ENCODE data around the gene ZNF787.
"Not testable (repeated sequence)": the region's sequence is repeated elsewhere in the genome, so short reads cannot be mapped to it uniquely, and the experiment has no call there.

The ZNF787 gene

DNA sequence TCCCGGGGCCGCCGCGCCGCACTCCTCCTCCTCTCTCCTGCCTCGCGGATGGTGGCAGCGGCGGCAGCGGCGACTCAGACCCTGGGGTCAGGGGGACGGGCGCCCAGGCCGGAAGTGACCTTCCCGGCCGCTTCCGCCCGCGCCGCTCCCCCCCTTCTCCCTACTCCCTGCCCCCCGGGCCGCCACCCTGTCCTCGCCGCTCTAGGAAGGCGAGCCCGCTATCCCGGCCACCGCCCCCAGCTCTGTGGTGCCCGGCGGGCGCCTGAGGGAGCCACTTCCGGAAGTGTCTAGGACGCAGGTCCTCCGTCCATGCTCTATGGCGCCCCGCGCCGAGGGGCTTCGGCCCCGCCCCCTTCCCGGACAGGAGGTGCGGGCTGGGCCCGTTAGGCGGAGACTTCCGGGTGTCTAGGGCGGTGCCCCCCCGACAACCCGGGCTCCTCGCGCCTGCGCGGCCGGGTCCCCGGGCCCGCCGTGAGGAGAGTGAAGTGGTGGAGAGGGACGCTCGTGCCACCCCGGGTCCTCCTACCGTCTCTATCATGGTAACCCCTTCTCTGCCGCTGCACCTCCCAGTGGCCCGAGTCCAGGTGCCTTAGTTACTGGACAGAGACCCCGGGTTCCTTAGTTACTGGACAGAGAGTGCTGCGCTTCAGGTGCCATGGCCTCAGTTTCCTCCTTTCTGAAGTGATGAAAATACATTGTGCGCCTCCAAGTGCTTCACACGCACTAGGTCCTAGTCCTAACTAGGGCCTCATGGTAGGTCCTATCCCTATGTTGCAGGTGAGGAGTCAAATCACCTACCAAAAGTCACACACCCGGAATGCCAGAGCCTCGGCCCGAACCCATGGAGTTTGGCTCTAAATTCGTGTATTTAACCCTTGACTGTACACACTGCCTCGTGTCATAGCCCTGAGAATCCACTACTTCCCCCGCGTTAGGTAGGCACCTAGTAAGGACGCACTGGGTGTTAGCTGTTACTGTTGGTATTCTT lies at the start of gene ZNF787:
Gene ZNF787 (minus strand): TSS at position 116 of the 988 bp plus-strand sequence. CDS start 18,078 bp downstream, outside the sequence.
- DNase-seq: peak; percentile 98

DNA sequence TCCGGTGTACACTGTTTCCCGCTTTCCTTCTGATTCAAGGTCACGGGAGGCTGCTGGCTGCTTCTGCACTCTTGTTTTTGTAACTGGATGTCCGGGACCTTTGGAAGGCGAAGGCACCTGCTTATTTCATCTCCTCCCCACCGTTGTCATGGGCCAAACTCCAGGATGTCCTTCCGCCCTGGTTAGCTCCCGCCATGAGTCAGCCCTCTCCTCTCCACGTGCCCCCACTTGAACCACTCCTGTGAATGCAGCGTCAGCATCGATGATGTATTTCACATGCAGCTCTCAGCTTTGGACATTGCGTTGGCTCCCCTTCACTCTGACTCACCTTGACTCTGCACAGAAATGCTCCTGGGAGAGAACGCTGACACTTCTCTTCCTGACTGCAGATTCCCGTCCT lies 49.2 kb upstream of the ZNF787 start:
- DNase-seq: no peak

DNA sequence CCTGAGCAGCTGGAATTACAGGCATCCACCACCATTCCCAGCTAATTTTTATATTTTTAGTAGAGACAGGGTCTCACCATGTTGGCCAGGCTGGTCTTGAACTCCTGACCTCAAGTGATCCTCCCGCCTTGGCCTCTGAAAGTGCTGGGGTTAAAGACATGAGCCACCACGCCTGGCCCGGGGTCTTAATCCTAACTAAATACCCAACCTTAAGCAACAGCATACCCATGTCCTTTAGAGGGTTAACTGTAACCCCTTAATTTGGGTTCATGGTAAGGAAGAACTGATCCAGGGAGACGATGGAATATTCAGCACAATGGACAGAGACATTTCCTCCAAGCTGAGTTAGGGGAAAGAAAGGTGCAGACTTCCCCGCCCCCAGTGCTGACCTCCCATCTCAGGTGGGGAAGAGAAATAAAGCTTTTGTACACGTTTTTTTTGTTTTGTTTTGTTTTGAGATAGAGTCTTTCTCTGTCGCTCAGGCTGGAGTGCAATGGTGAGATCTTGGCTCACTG lies 46.0 kb upstream of the ZNF787 start:
- no peak for DNase-seq

DNA sequence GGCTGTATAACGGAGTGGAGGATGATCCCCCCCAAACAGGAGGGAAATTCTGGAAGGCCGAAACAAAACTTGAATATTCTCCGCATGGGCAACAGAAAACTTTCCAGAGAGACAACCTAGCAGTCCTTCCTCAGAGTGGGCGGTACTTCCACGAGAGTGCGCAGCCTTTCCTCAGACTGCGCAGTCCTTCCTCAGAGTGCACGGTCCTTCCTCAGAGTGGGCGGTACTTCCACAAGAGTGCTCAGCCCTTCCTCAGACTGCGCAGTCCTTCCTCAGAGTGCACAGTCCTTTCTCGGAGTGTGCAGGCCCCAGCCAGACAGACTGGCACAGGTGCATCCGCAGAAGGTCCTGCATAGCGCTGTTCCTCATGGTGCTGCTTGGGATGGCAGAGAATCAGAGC lies 42.0 kb upstream of the ZNF787 start:
- DNase-seq: no peak

DNA sequence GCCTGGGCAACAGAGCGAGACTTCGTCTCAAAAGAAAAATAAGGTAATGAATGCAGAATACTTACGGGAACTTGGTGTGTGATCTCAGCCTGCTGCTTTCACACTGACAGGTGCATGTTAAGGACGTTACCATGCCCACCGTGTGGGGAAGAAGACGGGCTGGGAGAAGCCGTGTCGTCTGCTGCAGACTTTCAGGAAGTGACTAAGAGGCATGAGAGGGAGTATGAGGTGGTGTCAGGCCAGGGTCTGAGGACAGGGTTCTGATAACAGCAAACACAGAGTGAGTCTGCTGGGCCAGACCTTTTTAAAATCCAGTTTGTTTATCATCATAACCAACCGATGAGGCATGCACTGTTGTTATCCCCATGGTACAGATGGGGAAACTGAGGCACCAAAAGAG lies 41.2 kb upstream of the ZNF787 start:
- peak; percentile 44 for DNase-seq

DNA sequence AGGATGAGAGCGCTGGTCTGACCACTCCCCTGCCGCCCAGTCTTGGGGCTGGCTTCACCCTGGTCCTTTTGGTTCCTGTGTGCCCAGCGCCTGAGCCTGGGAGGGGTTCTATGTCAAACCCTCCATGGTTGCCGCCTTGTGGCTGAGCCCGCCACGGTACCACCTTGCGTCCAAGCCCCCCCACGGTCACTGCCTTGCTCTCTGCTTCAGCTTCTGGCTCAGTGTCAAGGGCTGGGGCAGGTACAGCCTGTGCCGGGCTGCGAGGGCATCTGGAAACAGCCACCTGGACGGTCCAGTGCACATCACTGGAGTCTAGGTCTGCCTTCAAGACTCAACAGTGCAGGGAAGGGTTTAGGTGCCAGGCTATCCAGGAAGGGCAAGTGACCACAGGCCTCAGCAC lies 40.4 kb upstream of the ZNF787 start:
- DNase-seq: no peak

DNA sequence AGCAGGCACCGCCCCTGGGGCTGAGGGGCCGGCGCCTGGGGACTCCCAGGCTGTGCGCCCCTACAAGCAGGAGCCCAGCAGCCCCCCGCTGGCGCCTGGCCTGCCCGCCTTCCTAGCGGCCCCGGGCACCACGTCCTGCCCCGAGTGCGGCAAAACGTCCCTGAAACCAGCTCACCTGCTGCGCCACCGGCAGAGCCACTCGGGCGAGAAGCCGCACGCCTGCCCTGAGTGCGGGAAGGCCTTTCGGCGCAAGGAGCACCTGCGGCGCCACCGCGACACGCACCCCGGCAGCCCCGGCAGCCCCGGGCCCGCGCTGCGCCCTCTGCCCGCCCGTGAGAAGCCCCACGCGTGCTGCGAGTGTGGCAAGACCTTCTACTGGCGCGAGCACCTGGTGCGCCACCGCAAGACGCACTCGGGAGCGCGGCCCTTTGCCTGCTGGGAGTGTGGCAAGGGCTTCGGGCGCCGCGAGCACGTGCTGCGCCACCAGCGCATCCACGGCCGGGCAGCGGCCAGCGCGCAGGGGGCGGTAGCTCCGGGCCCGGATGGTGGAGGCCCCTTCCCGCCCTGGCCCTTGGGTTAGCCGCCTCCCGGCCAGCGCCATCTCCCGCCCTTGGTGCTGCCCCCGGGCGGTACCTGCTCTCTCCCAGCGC lies 38.7 kb upstream of the ZNF787 start:
- no peak for DNase-seq

DNA sequence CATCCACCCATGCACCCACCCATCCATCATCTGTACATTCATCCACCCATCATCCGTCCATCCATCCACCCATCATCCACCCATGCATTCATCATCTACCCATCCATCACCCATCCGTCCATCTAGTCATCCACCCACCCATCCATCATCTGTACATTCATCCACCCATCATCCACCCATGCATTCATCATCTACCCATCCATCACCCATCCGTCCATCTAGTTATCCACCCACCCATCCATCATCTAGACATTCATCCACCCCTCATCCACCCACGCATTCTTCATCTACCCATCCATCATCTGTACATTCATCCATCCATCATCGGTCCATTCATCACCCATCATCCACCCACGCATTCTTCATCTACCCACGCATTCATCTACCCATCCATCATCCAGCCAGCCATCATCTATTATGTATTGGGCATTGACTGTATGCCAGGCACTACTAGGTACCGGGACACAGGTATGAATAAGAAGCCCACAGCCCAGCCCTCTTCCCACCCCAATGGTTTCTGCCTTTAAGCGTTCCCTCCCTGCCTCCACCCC lies 38.0 kb upstream of the ZNF787 start:
- no peak for DNase-seq

DNA sequence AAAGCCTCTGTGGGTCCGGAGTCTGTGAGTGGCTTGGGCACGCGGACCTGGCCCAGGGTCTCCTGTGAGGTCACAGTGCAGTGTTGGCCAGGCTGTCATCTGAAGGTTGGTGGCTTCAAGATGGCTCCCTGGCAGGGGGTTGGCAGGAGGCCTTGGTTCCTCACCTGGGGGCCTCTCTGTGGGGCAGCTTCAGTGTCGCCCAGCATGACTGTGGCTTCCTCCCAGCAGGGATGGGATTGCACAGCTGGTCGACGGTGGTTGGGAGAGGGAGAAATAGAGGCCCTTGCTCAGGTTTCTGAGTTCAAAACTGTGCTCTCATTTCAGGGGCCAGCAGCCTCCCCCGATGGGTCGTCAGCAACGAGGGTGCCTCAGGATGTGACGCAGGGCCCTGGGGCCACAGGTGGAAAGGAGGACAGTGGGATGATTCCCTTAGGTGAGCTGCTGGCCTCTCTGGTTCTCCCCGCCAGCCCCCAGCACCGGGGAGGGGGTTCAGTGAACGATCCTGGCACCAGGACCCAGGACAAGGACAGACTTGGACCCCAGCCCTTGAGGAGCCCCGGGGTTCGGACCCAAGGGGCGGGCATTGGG lies 37.2 kb upstream of the ZNF787 start:
- no peak for DNase-seq

DNA sequence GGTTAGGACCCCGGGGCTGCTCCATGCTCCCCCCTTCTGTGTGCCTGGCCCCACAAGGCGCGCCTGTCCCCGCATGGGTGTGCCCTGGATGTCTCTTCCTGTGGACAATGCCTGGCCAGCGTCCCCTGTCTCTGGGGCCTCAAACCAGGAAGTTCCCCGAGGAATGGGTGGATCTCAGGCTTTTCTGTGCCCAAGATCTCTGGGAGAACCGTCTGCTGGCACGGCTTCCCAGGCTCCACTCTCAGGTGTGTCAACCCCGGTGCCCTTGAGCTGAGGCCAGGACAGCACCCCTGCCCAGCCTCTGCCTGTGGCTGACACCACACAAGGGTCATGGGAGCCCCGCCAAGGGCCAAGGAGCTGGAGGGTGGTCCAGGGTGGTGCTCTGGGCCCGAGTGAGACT lies 35.7 kb upstream of the ZNF787 start:
- no peak for DNase-seq

DNA sequence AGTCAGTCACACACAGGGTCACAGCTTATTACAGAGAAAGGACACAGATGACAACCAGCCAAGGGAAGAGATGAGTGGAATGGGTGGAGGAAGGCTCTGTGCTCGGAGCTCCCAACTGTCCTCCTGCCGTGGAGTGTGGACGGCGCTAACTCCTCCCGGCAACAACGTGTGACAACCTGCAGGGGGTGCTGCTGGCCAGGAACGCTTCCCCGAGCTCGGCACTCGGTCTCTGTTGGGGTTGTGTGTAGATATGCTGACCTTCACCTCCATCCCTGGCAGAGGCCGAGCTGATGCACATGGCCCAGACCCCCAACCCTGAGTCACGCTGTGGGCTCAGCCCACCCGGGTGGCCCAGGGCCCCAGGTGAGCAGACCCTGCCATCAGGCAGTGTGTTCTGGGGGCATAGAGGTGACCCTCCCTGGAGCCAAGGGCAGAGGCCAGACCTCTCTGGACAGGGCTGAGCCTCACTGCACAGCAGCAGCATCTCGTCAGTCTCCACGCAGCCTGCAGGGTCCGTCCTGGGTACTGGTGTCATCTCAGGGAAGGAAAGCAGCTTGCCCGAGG lies 34.1 kb upstream of the ZNF787 start:
- no peak for DNase-seq

DNA sequence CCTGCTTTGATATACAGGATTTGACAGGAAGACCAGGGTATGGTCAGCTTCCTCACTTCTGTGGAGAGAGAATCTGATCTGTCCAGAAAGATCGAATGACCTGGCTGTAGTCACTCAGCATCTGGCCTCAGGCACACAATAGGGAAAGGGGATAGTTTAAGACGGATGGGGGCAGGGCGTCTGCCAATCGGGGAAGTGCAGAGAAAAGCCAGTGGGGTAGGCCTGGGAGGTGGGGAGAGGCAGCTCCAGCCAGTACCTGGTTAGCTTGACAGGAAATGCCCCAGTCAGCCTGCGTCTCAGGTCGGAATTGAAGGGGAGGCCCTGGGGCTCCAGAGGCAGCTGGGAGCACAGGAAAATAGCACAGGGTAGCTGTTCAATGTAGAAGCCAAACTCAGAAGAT lies 32.4 kb upstream of the ZNF787 start:
- no peak for DNase-seq

DNA sequence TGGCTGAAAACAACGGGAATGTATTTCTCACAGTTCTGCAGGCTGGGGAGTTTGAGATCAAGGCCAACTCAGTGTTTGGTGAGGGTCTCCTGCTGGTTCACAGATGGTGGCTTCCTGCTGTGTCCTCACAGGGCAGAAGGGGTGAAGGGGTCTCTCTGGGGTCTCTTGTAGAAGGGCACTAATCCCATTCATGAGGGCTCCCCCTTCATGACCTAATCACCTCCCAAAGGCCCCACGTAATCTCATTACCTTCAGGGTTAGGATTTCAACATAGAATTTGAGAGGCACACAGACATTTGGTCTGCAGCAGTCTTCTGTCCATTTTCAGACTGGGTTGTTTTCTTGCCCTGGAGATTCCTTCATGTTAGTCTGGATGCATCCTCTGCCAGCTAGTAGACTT lies 31.5 kb upstream of the ZNF787 start:
- DNase-seq: no peak

DNA sequence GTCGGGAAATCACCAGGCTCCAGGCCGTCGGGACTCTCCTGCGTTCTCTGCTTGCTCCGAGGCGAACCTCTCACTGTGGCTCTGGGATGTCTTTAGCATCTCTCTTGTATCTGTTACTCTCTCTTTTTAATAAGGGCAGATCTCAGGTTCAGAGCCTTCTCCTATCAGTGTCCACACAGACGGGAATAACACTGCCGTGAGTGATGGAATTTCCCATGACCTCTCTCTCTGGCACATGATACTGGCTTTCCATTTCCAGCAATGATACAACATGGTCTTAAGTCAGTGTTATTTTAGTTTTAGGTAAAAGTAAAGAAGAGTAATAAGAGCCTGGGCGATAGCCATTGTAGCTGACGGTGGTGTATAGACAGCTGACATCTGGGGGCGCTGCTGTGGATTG lies 29.3 kb upstream of the ZNF787 start:
- no peak for DNase-seq

DNA sequence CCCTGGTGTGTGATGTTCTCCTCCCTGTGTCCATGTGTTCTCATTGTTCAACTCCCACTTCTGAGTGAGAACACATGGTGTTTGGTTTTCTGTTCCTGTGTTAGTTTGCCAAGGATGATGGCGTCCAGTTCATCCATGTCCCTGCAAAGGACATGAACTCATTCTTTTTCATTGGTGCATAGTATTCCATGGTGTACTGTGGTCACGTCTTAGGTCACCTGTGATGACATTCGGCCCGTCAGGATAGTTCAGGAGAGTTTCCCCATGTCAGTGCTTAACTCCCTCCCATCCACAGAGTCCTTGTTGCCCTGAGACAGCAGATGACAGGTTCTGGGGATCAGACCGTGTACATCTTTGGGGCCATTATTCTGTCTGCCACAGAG lies 28.6 kb upstream of the ZNF787 start:
- no peak for DNase-seq

DNA sequence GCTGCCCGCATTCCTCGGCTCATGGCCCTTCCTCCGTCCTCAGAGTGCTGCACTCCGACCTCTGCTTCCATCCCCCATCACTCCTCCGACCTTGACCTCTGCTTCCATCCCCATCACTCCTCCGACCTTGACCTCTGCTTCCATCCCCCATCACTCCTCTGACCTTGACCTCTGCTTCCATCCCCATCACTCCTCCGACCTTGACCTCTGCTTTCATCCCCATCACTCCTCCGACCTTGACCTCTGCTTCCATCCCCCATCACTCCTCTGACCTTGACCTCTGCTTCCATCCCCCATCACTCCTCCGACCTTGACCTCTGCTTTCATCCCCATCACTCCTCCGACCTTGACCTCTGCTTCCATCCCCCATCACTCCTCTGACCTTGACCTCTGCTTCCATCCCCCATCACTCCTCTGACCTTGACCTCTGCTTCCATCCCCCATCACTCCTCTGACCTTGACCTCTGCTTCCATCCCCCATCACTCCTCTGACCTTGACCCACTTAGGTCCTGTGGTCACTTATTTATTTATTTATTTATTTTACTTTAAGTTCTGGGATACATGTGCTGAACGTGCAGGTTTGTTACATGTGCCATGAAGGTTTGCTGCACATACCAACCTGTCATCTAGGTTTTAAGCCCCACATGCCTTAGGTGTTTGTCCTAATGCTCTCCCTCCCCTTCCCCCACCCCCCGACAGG lies 28.0 kb upstream of the ZNF787 start:
- DNase-seq: not testable (repeated sequence)

DNA sequence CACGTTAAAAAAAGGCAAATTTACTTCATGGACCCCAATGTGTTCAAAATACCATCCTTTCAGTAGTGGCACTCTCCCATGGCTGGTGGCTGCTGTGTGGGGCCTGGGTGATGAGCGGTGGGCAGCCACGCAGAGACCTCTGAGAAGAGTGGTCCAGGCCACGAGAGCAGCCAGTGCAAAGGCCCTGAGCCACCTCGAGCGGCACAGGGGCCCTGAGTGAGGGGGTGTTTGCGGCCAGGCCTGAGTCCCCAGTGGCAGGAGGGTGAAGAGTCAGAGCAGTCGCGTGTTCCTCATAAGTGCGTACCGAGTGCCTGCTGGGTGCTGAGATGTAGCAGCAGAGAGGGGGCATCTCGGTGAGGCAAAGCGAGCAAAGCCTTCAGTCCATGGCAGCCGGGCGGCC lies 27.0 kb upstream of the ZNF787 start:
- no peak for DNase-seq

DNA sequence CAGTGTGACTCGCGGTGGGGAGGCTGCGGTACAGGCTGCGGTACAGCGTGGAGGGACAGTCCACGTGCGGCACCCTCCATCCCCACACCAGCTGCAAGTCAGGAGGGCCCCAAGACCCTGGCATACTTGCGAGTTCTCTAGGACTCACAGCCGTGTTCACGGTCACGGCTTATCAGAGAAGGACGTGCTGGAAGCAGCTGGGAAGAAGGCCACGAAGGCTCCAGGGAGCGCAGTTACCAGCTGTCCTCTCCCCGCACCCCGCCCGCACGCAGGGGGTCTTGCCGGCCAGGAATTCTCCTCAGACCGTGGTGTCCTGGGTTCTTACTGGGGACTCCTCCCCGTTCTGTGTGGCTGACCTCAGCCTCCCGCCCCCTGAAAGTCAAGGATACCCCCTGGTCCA lies 26.2 kb upstream of the ZNF787 start:
- DNase-seq: no peak

DNA sequence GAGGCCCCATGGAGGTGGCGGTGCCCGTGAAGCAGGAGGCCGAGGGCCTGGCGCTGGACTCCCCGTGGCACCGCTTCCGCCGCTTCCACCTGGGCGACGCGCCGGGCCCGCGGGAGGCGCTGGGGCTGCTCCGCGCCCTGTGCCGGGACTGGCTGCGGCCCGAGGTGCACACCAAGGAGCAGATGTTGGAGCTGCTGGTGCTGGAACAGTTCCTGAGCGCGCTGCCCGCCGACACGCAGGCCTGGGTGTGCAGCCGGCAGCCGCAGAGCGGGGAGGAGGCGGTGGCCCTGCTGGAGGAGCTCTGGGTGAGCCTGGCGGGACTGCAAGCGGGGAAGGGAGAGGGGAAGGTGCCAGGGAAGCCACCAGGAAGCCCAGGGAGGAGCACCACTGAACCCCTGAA lies 25.8 kb upstream of the ZNF787 start:
- DNase-seq: no peak

DNA sequence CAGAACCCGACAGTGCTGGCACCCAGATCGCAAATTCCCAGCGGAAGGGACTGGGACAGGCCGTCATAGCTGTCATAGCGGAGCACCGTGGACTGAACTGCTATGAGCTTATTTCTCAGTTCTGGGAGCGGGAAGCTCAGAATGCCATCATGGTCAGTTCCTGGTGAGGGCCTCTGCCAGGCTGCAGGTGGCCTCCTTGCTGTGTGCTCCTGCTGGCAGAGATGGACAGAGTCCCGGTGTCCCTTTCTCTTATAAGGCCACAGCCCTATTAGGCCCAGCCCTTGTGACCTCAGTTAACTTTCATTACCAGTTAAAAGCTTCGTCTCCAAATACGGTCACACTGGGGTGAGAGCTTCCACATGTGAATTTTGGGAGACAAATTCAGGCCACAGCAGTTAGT lies 24.6 kb upstream of the ZNF787 start:
- no peak for DNase-seq

DNA sequence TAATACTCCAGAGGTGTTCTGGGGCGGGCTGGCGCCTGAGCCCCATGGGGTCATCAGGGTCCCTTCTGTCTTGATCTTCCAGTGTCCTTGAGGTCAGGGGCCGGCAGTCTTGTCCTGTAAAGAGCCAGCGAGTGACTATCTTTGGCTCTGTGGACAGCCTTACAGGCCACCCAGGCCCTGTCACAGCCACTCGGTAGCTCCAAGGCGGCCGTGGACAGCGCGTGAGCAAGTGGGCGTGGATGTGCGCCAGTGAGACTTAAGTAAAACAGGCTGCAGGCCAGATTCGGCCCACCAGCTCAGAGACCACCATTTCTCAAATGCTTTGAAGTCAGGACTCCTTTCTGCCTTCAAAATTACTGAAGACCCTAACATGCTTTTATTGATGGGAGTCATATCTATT lies 23.7 kb upstream of the ZNF787 start:
- DNase-seq: no peak

DNA sequence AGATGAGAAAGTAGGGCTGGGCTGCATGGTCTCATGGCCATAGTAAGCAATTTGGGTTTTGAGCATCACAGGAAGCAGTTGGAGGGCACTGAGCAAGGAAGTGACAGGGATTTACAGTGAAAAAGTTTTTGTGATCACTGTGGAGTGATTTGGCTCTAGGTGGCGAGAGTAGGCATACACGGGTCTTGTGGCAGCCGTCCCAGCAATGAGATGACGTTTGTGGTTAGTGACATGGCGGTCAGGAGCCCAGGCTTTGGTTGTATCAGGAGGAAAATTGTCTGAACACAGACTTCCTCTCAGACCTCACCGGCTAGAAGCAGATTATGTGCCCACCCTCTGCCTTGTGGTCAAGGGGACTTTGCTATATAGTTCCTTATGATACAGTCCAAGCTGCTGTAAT lies 23.3 kb upstream of the ZNF787 start:
- DNase-seq: peak; percentile 16
